SK-N-SH treated with all-trans-retinoic acid at 6 μM for 48 hours (cell line): ENCODE data around the gene TNIP1.

Experiments used
- ARNTL ChIP-seq: fragments of 450-650 bp; formaldehyde crosslinking; IDR thresholded peaks from 2 replicates; pipeline ENCODE4 v1.5.0; 2020; ENCODE audit warnings: low read depth, mild to moderate bottlenecking, moderate library complexity, borderline replicate concordance
- GLIS3 ChIP-seq: fragments of 250-450 bp; sonication (Bioruptor Pico); IDR thresholded peaks from 2 replicates; pipeline ENCODE4 v1.5.0; 2020; ENCODE audit warnings: mild to moderate bottlenecking, moderate library complexity
- OSR1 ChIP-seq: fragments of 250-450 bp; sonication (Bioruptor Pico); IDR thresholded peaks from 2 replicates; pipeline ENCODE4 v1.8.0; 2022; ENCODE audit warnings: moderate library complexity, mild to moderate bottlenecking, inconsistent platforms
- PATZ1 ChIP-seq: fragments of 250-450 bp; sonication (Bioruptor Pico); IDR thresholded peaks from 2 replicates; pipeline ENCODE4 v1.8.0; 2020; ENCODE audit warnings: mild to moderate bottlenecking, moderate library complexity, borderline replicate concordance
- POU6F1 ChIP-seq: fragments of 250-450 bp; sonication (Bioruptor Pico); IDR thresholded peaks from 2 replicates; pipeline ENCODE4 v1.8.0; 2021; ENCODE audit warnings: low read depth, mild to moderate bottlenecking, moderate library complexity, borderline replicate concordance
- ZFP30 ChIP-seq: fragments of 450-650 bp; formaldehyde crosslinking; IDR thresholded peaks from 2 replicates; pipeline ENCODE4 v1.5.0; 2022; ENCODE audit warnings: mild to moderate bottlenecking, moderate library complexity
- ZNF565 ChIP-seq: fragments of 450-650 bp; formaldehyde crosslinking; conservative IDR thresholded peaks from 2 replicates; pipeline ENCODE4 v1.5.0; 2020; ENCODE audit warnings: low read depth, mild to moderate bottlenecking, moderate library complexity
- ZNF70 ChIP-seq: fragments of 450-650 bp; formaldehyde crosslinking; IDR thresholded peaks from 2 replicates; pipeline ENCODE4 v1.5.0; 2020; ENCODE audit warnings: mild to moderate bottlenecking, moderate library complexity
- ZNF8 ChIP-seq: fragments of 450-650 bp; formaldehyde crosslinking; IDR thresholded peaks from 2 replicates; pipeline ENCODE4 v1.5.0; 2020; ENCODE audit warnings: mild to moderate bottlenecking, moderate library complexity
- TF ChIP-seq, protein P1 (sequence below): fragments of 250-450 bp; sonication (Bioruptor Pico); IDR thresholded peaks from 2 replicates; pipeline ENCODE4 v1.5.1; 2020; ENCODE audit warnings: low read depth, mild to moderate bottlenecking, moderate library complexity

GRCh38 chr5:150989695-150990094 is 91.1 kb downstream of the TNIP1 start:
- TF ChIP-seq ZNF565 (CRISPR knock-in tag) (no peak), GLIS3 (CRISPR knock-in tag) (no peak), ARNTL (CRISPR knock-in tag) (no peak), ZFP30 (no peak), ZNF8 (CRISPR knock-in tag) (no peak), OSR1 (no peak), ZNF70 (CRISPR knock-in tag) (no peak), POU6F1 (CRISPR knock-in tag) (no peak), PATZ1 (CRISPR knock-in tag) (no peak)
- TF ChIP-seq, protein P1, sequence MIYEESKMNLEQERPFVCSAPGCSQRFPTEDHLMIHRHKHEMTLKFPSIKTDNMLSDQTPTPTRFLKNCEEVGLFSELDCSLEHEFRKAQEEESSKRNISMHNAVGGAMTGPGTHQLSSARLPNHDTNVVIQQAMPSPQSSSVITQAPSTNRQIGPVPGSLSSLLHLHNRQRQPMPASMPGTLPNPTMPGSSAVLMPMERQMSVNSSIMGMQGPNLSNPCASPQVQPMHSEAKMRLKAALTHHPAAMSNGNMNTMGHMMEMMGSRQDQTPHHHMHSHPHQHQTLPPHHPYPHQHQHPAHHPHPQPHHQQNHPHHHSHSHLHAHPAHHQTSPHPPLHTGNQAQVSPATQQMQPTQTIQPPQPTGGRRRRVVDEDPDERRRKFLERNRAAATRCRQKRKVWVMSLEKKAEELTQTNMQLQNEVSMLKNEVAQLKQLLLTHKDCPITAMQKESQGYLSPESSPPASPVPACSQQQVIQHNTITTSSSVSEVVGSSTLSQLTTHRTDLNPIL: no peak
